ENCODE data around the gene ATP2B2. TPM values are rescaled to one million over a fixed set of nuclear protein-coding genes. Genes with fewer than 3 reads are reported as not detected.

Gene ATP2B2
- total and polyA plus RNA-seq, 2 donors (not counting 1 experiment from before 2014, with no cell fraction given): not detected

- peaks cover 2% of the 10 kb centered on the region for H3K9me3 Mint-ChIP-seq (ENCODE audit: insufficient read depth)
- Histone ChIP-seq H3K4me1 (ENCODE audit: control insufficient read depth in 2 of 2, insufficient read depth in 2 of 2, low read length in 2 of 2) (peaks cover 0 to 2% of the 10 kb centered on the region in 2 donors), H3K36me3 (replicated peaks in 1 of 2; ENCODE audit: control extremely low read depth in 1 of 2, control insufficient read depth in 1 of 2, extremely low read depth in 1 of 2, insufficient read depth in 2 of 2, low read length in 1 of 2) (no peaks in the 10 kb centered on the region), H4K20me1 (ENCODE audit: control insufficient read depth, insufficient read depth, low read length, poor library complexity, severe bottlenecking) (no peaks in the 10 kb centered on the region), H3K27me3 (replicated peaks in 1 of 4; ENCODE audit: control extremely low read depth in 1 of 4, control insufficient read depth in 3 of 4, insufficient read depth in 4 of 4, low read length in 3 of 4) (no peaks in the 10 kb centered on the region), H3K4me3 (ENCODE audit: control extremely low read depth in 1 of 5, extremely low read depth in 1 of 5, insufficient read depth in 1 of 5, low read depth in 2 of 5, low read length in 4 of 5) (no peak overlapping the region), H3K27ac (ENCODE audit: low read length in 2 of 2) (no peak overlapping the region), H2AFZ (ENCODE audit: insufficient read depth, low read depth, low read length, poor library complexity, severe bottlenecking) (no peak overlapping the region), H3K79me2 (ENCODE audit: control insufficient read depth, insufficient read depth, low read length) (no peaks in the 10 kb centered on the region), H3K4me2 (replicated peaks; ENCODE audit: low read depth, low read length, poor library complexity, severe bottlenecking) (no peak overlapping the region), H3K9ac (ENCODE audit: low read length) (no peak overlapping the region), H3K9me3 (ENCODE audit: control extremely low read depth in 1 of 3, control insufficient read depth in 2 of 3, insufficient read depth in 1 of 3, low read length in 2 of 3) (peaks cover 0 to 13% (median 0%) of the 10 kb centered on the region in 3 donors)
- intact Hi-C loops (cut with micrococcal nuclease): no loop called here
- POLR2A ChIA-PET: no interaction called here
- H3K27me3 Mint-ChIP-seq: peaks cover 24% of the 10 kb centered on the region
- DNase-seq (no peak), ATAC-seq (ENCODE audit: low read depth) (no peak)
- CTCF ChIA-PET: interaction anchor here (1.2 kb wide), 1 partner anchor 9 kb away, joined by 4 read pairs; no protein-coding TSS in a partner anchor
- 91% methylated on average over 13 of the region's 14 CpGs for WGBS (ENCODE audit: insufficient coverage)
- no peak overlapping the region for H3K27ac Mint-ChIP-seq
- H3K4me1 Mint-ChIP-seq: no peaks in the 10 kb centered on the region
- TF ChIP-seq EZH2 (IDR thresholded peaks at IDR 0.05; ENCODE audit: borderline replicate concordance, insufficient read depth, low read depth, low read length, poor library complexity, severe bottlenecking) (no peak), CTCF (IDR thresholded peaks at IDR 0.05) (no peak)
- H3K4me3 Mint-ChIP-seq: no peak overlapping the region
Observed at GRCh38 chr3:10546820-10547263, 41.5 kb upstream of the ATP2B2 start.

- no peak overlapping the region for H3K4me3 ChIP-seq (ENCODE audit: control extremely low read depth in 1 of 5, extremely low read depth in 1 of 5, insufficient read depth in 1 of 5, low read depth in 2 of 5, low read length in 4 of 5)
- no peak overlapping the region for H3K9ac ChIP-seq (ENCODE audit: low read length)
- peaks cover 0 to 20% (median under 1%) of the 10 kb centered on the region in 3 donors for H3K9me3 ChIP-seq (ENCODE audit: control extremely low read depth in 1 of 3, control insufficient read depth in 2 of 3, insufficient read depth in 1 of 3, low read length in 2 of 3)
- H3K79me2 ChIP-seq (ENCODE audit: control insufficient read depth, insufficient read depth, low read length): no peaks in the 10 kb centered on the region
- TF ChIP-seq CTCF (IDR thresholded peaks at IDR 0.05): no peak
- TF ChIP-seq EZH2 (IDR thresholded peaks at IDR 0.05; ENCODE audit: borderline replicate concordance, insufficient read depth, low read depth, low read length, poor library complexity, severe bottlenecking): no peak
- Mint-ChIP-seq H3K27ac (no peak overlapping the region), H3K4me1 (no peaks in the 10 kb centered on the region), H3K9me3 (ENCODE audit: insufficient read depth) (peaks cover 8% of the 10 kb centered on the region), H3K4me3 (no peak overlapping the region), H3K27me3 (peaks cover 24% of the 10 kb centered on the region)
- no peak overlapping the region for H3K4me2 ChIP-seq (replicated peaks; ENCODE audit: low read depth, low read length, poor library complexity, severe bottlenecking)
- no peak for ATAC-seq (ENCODE audit: low read depth)
- intact Hi-C loops (cut with micrococcal nuclease): no loop called here
- ChIA-PET CTCF (interaction anchor here (1.2 kb wide), 1 partner anchor 8 kb away, joined by 4 read pairs; no protein-coding TSS in a partner anchor), POLR2A (no interaction called here)
- WGBS (ENCODE audit: insufficient coverage): 79% methylated on average over 5 of the region's 5 CpGs
- H4K20me1 ChIP-seq (ENCODE audit: control insufficient read depth, insufficient read depth, low read length, poor library complexity, severe bottlenecking): no peaks in the 10 kb centered on the region
- no peak overlapping the region for H3K27ac ChIP-seq (ENCODE audit: low read length in 2 of 2)
- no peaks in the 10 kb centered on the region for H3K4me1 ChIP-seq (ENCODE audit: control insufficient read depth in 2 of 2, insufficient read depth in 2 of 2, low read length in 2 of 2)
- H3K36me3 ChIP-seq (replicated peaks in 1 of 2; ENCODE audit: control extremely low read depth in 1 of 2, control insufficient read depth in 1 of 2, extremely low read depth in 1 of 2, insufficient read depth in 2 of 2, low read length in 1 of 2): no peaks in the 10 kb centered on the region
- no peak overlapping the region for H2AFZ ChIP-seq (ENCODE audit: insufficient read depth, low read depth, low read length, poor library complexity, severe bottlenecking)
- DNase-seq: no peak
- H3K27me3 ChIP-seq (replicated peaks in 1 of 4; ENCODE audit: control extremely low read depth in 1 of 4, control insufficient read depth in 3 of 4, insufficient read depth in 4 of 4, low read length in 3 of 4): no peaks in the 10 kb centered on the region
Observed at GRCh38 chr3:10546181-10546624, 40.8 kb upstream of the ATP2B2 start.

Data from B cell (primary cell).